BLaER1 (cell line): ENCODE results near the gene WDFY2.
A peak's percentile ranks its signal among the peaks of the same experiment; 100 is the strongest.

Source experiments
- H3K27ac ChIP-seq: shearing (Covaris generic); formaldehyde crosslinking; 2 replicates; pipeline ENCODE4 v1.8.1; 2022
- H3K27me3 ChIP-seq: shearing (Covaris generic); formaldehyde crosslinking; 2 replicates; pipeline ENCODE4 v1.8.1; 2022
- H3K36me3 ChIP-seq: shearing (Covaris generic); formaldehyde crosslinking; 2 replicates; pipeline ENCODE4 v1.8.1; 2022
- H3K4me1 ChIP-seq: shearing (Covaris generic); formaldehyde crosslinking; 2 replicates; pipeline ENCODE4 v1.8.1; 2022
- H3K4me2 ChIP-seq: shearing (Covaris generic); formaldehyde crosslinking; 2 replicates; pipeline ENCODE4 v1.8.1; 2022
- H3K4me3 ChIP-seq: shearing (Covaris generic); formaldehyde crosslinking; 2 replicates; pipeline ENCODE4 v1.8.1; 2022
- H3K9ac ChIP-seq: shearing (Covaris generic); formaldehyde crosslinking; 2 replicates; pipeline ENCODE4 v1.8.1; 2022
- H3K9me3 ChIP-seq: shearing (Covaris generic); formaldehyde crosslinking; 2 replicates; pipeline ENCODE4 v1.8.1; 2022
- H4K20me1 ChIP-seq: shearing (Covaris generic); formaldehyde crosslinking; 2 replicates; pipeline ENCODE4 v1.8.1; 2022
- Cebpa-rat ChIP-seq: shearing (Covaris generic); IDR thresholded peaks from 2 replicates; pipeline ENCODE4 v1.8.1; 2022

WDFY2 gene

GRCh38 chr13:51807041-51807440 is 222.8 kb downstream of the WDFY2 start:
- Histone ChIP-seq H3K4me3 (no peak overlapping the region), H3K36me3 (no peaks in the 10 kb centered on the region), H3K27ac (no peak overlapping the region), H3K4me1 (peaks cover 62% of the 10 kb centered on the region), H3K9ac (no peak overlapping the region), H3K4me2 (no peak overlapping the region), H3K27me3 (no peaks in the 10 kb centered on the region), H3K9me3 (no peaks in the 10 kb centered on the region), H4K20me1 (no peaks in the 10 kb centered on the region)
- no peak for TF ChIP-seq Cebpa-rat

- H3K9ac ChIP-seq: no peak overlapping the region
- no peak overlapping the region for H3K27ac ChIP-seq
- TF ChIP-seq Cebpa-rat: no peak
- no peaks in the 10 kb centered on the region for H3K9me3 ChIP-seq
- H3K4me2 ChIP-seq: no peak overlapping the region
- no peak overlapping the region for H3K4me3 ChIP-seq
- H3K27me3 ChIP-seq: no peaks in the 10 kb centered on the region
- no peaks in the 10 kb centered on the region for H3K36me3 ChIP-seq
- peaks cover 65% of the 10 kb centered on the region for H3K4me1 ChIP-seq
- H4K20me1 ChIP-seq: no peaks in the 10 kb centered on the region
These were observed 224.5 kb downstream of the WDFY2 start for GRCh38 chr13:51808811-51809210.

GRCh38 chr13:51811046-51811445 is 226.8 kb downstream of the WDFY2 start:
- 0 out of 2 replicates have a peak overlapping the region, but pooled peaks have one; percentile 44 for H3K27ac ChIP-seq
- H3K36me3 ChIP-seq: no peaks in the 10 kb centered on the region
- H3K27me3 ChIP-seq: no peaks in the 10 kb centered on the region
- no peaks in the 10 kb centered on the region for H3K9me3 ChIP-seq
- H3K4me1 ChIP-seq: peaks cover 70% of the 10 kb centered on the region
- H3K4me2 ChIP-seq: peak overlapping the region; percentile 83
- H3K9ac ChIP-seq: no peak overlapping the region; the same call in 1 of the 2 replicates
- TF ChIP-seq Cebpa-rat: no peak
- no peaks in the 10 kb centered on the region for H4K20me1 ChIP-seq
- H3K4me3 ChIP-seq: no peak overlapping the region

- H3K27ac ChIP-seq: peak overlapping the region; percentile 44
- 0 out of 2 replicates have a peak overlapping the region, but pooled peaks have one; percentile 0 for H3K4me3 ChIP-seq
- no peak overlapping the region for H3K9ac ChIP-seq
- H3K9me3 ChIP-seq: no peaks in the 10 kb centered on the region
- no peaks in the 10 kb centered on the region for H3K27me3 ChIP-seq
- TF ChIP-seq Cebpa-rat: no peak
- peaks cover 66% of the 10 kb centered on the region for H3K4me1 ChIP-seq
- peak overlapping the region; percentile 83 for H3K4me2 ChIP-seq
- H3K36me3 ChIP-seq: no peaks in the 10 kb centered on the region
- no peaks in the 10 kb centered on the region for H4K20me1 ChIP-seq
These were observed 227.7 kb downstream of the WDFY2 start for GRCh38 chr13:51811920-51812451.

GRCh38 chr13:51814071-51814470 is 229.8 kb downstream of the WDFY2 start:
- Histone ChIP-seq H4K20me1 (no peaks in the 10 kb centered on the region), H3K4me2 (peak overlapping the region; percentile 83), H3K36me3 (no peaks in the 10 kb centered on the region), H3K4me3 (no peak overlapping the region), H3K27ac (no peak overlapping the region), H3K27me3 (no peaks in the 10 kb centered on the region), H3K9me3 (no peaks in the 10 kb centered on the region; the same call in 1 of the 2 replicates), H3K9ac (no peak overlapping the region), H3K4me1 (peaks cover 64% of the 10 kb centered on the region)
- no peak for TF ChIP-seq Cebpa-rat

- H4K20me1 ChIP-seq: no peaks in the 10 kb centered on the region
- TF ChIP-seq Cebpa-rat: no peak
- H3K9ac ChIP-seq: peak overlapping the region; percentile 32; the same call in 1 of the 2 replicates
- H3K36me3 ChIP-seq: no peaks in the 10 kb centered on the region
- no peaks in the 10 kb centered on the region for H3K27me3 ChIP-seq
- no peaks in the 10 kb centered on the region; the same call in 1 of the 2 replicates for H3K9me3 ChIP-seq
- peak overlapping the region; percentile 83 for H3K4me2 ChIP-seq
- no peak overlapping the region for H3K4me3 ChIP-seq
- peaks cover 74% of the 10 kb centered on the region for H3K4me1 ChIP-seq
- H3K27ac ChIP-seq: peak overlapping the region; percentile 47; the same call in 1 of the 2 replicates
These were observed 230.8 kb downstream of the WDFY2 start for GRCh38 chr13:51814825-51815650.

- H3K9me3 ChIP-seq: no peaks in the 10 kb centered on the region; the same call in 1 of the 2 replicates
These were observed 231.6 kb downstream of the WDFY2 start for GRCh38 chr13:51815848-51816247.

GRCh38 chr13:51816604-51817249 is 232.5 kb downstream of the WDFY2 start:
- no peak overlapping the region for H3K4me2 ChIP-seq
- no peak overlapping the region for H3K27ac ChIP-seq
- no peaks in the 10 kb centered on the region for H3K27me3 ChIP-seq
- no peak for TF ChIP-seq Cebpa-rat
- no peaks in the 10 kb centered on the region for H4K20me1 ChIP-seq
- H3K4me3 ChIP-seq: no peak overlapping the region
- no peaks in the 10 kb centered on the region; the same call in 1 of the 2 replicates for H3K9me3 ChIP-seq
- no peaks in the 10 kb centered on the region for H3K36me3 ChIP-seq
- H3K9ac ChIP-seq: no peak overlapping the region
- peaks cover 75% of the 10 kb centered on the region for H3K4me1 ChIP-seq

More at GRCh38 chr13:51815848-51816247, 231.6 kb downstream of the WDFY2 start:
- H3K4me3 ChIP-seq: no peak overlapping the region
- H3K27ac ChIP-seq: peak overlapping the region; percentile 11; the same call in 1 of the 2 replicates
- H3K9ac ChIP-seq: no peak overlapping the region
- TF ChIP-seq Cebpa-rat: no peak
- H3K36me3 ChIP-seq: no peaks in the 10 kb centered on the region
- peak overlapping the region; percentile 83 for H3K4me2 ChIP-seq
- no peaks in the 10 kb centered on the region for H3K27me3 ChIP-seq
- no peaks in the 10 kb centered on the region for H4K20me1 ChIP-seq
- peaks cover 75% of the 10 kb centered on the region for H3K4me1 ChIP-seq
